ENCODE results near the gene NTRK3.

NTRK3 gene

GRCh38 chr15:88246666-88247446 is 9.7 kb downstream of the NTRK3 start:
- Histone ChIP-seq H3K9me2 (replicated peaks; ENCODE audit: control insufficient read depth, low read length) (no peaks in the 10 kb centered on the region), H4K20me1 (ENCODE audit: control insufficient read depth, insufficient read depth, low read depth, low read length) (no peaks in the 10 kb centered on the region), H3K4me3 (ENCODE audit: low read length) (no peak overlapping the region), H3K36me3 (ENCODE audit: control insufficient read depth, low read length) (no peaks in the 10 kb centered on the region), H3K79me2 (ENCODE audit: control insufficient read depth, low read length) (no peaks in the 10 kb centered on the region), H3K9me3 (ENCODE audit: control insufficient read depth, insufficient read depth, low read length) (no peaks in the 10 kb centered on the region), H3K4me1 (ENCODE audit: control insufficient read depth, low read length) (peaks cover 15% of the 10 kb centered on the region), H3K4me2 (ENCODE audit: low read length) (peak overlapping the region; percentile 15; the same call in 1 of the 2 replicates), H3K27me3 (ENCODE audit: control insufficient read depth, low read length) (no peaks in the 10 kb centered on the region), H3K27ac (ENCODE audit: low read depth, low read length) (no peak overlapping the region), H3F3A (ENCODE audit: control insufficient read depth, insufficient read depth) (no peaks in the 10 kb centered on the region)
- TF ChIP-seq EZH2phosphoT487 (IDR thresholded peaks at IDR 0.05; ENCODE audit: borderline replicate concordance, low read length), result no peak
- TF ChIP-seq CTCF (IDR thresholded peaks at IDR 0.05; ENCODE audit: low read depth, low read length, poor library complexity, severe bottlenecking), result peak; percentile 97

GRCh38 chr15:88246081-88246480 is 10.5 kb downstream of the NTRK3 start:
- peaks cover 15% of the 10 kb centered on the region for H3K4me1 ChIP-seq (ENCODE audit: control insufficient read depth, low read length)
- H3K9me3 ChIP-seq (ENCODE audit: control insufficient read depth, insufficient read depth, low read length), result no peaks in the 10 kb centered on the region
- H3K4me3 ChIP-seq (ENCODE audit: low read length), result no peak overlapping the region
- no peak overlapping the region for H3K4me2 ChIP-seq (ENCODE audit: low read length)
- H3K27ac ChIP-seq (ENCODE audit: low read depth, low read length), result no peak overlapping the region
- H3K79me2 ChIP-seq (ENCODE audit: control insufficient read depth, low read length), result no peaks in the 10 kb centered on the region
- H3K36me3 ChIP-seq (ENCODE audit: control insufficient read depth, low read length), result no peaks in the 10 kb centered on the region
- H3F3A ChIP-seq (ENCODE audit: control insufficient read depth, insufficient read depth), result no peaks in the 10 kb centered on the region
- H4K20me1 ChIP-seq (ENCODE audit: control insufficient read depth, insufficient read depth, low read depth, low read length), result no peaks in the 10 kb centered on the region
- H3K27me3 ChIP-seq (ENCODE audit: control insufficient read depth, low read length), result no peaks in the 10 kb centered on the region
- no peak for TF ChIP-seq EZH2phosphoT487 (IDR thresholded peaks at IDR 0.05; ENCODE audit: borderline replicate concordance, low read length)
- TF ChIP-seq CTCF (IDR thresholded peaks at IDR 0.05; ENCODE audit: low read depth, low read length, poor library complexity, severe bottlenecking), result no peak
- no peaks in the 10 kb centered on the region for H3K9me2 ChIP-seq (replicated peaks; ENCODE audit: control insufficient read depth, low read length)

GRCh38 chr15:88243895-88244787 is 12.4 kb downstream of the NTRK3 start:
- no peaks in the 10 kb centered on the region for H3F3A ChIP-seq (ENCODE audit: control insufficient read depth, insufficient read depth)
- H4K20me1 ChIP-seq (ENCODE audit: control insufficient read depth, insufficient read depth, low read depth, low read length), result no peaks in the 10 kb centered on the region
- H3K9me3 ChIP-seq (ENCODE audit: control insufficient read depth, insufficient read depth, low read length), result no peaks in the 10 kb centered on the region
- H3K4me1 ChIP-seq (ENCODE audit: control insufficient read depth, low read length), result peaks cover 15% of the 10 kb centered on the region
- no peaks in the 10 kb centered on the region for H3K9me2 ChIP-seq (replicated peaks; ENCODE audit: control insufficient read depth, low read length)
- H3K4me2 ChIP-seq (ENCODE audit: low read length), result no peak overlapping the region
- no peaks in the 10 kb centered on the region for H3K27me3 ChIP-seq (ENCODE audit: control insufficient read depth, low read length)
- no peak for TF ChIP-seq EZH2phosphoT487 (IDR thresholded peaks at IDR 0.05; ENCODE audit: borderline replicate concordance, low read length)
- peak; percentile 69 for TF ChIP-seq CTCF (IDR thresholded peaks at IDR 0.05; ENCODE audit: low read depth, low read length, poor library complexity, severe bottlenecking)
- no peak overlapping the region for H3K4me3 ChIP-seq (ENCODE audit: low read length)
- H3K79me2 ChIP-seq (ENCODE audit: control insufficient read depth, low read length), result no peaks in the 10 kb centered on the region
- no peak overlapping the region for H3K27ac ChIP-seq (ENCODE audit: low read depth, low read length)
- no peaks in the 10 kb centered on the region for H3K36me3 ChIP-seq (ENCODE audit: control insufficient read depth, low read length)
